Fibroblast of lung (primary cell): ENCODE data around the gene OS9.

Source experiments
- CTCF ChIP-seq, 2 donors: IDR thresholded peaks in 1 of 2; conservative IDR thresholded peaks in 1 of 2; 1 replicate in 1 of 2; 2 replicates in 1 of 2; pipeline ENCODE4 v1.5.1; 2011 to 2012; ENCODE audit warnings: low read length in 2 of 2, control low read depth in 1 of 2, inconsistent platforms in 1 of 2, low read depth in 1 of 2, mild to moderate bottlenecking in 1 of 2
- EZH2 ChIP-seq: IDR thresholded peaks from 2 replicates; pipeline ENCODE4 v1.5.1; 2012; ENCODE audit warnings: low read length, control low read depth, mild to moderate bottlenecking; ENCODE audit errors: missing control alignments

DNA sequence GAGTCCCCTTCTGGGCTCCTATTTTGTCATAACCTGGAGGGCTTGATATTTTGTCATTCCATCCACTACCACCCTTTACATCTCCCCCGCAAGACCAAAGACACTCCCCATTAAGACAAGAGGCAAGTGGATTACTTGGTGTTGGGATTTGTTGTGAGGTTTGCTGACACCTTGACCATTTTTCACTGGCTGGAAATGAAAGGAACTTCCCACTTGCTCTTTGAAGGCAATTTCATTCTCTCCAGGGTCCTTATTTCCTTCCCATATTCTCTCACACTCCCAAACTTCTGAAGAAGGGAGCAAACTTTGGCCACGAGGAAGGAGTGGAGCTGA lies 29.7 kb downstream of the OS9 start:
- TF ChIP-seq CTCF (conservative IDR thresholded peaks at IDR 0.05 in 1 of 2, IDR thresholded peaks at IDR 0.05 in 1 of 2; ENCODE audit: low read depth in 1 of 2, low read length in 2 of 2) (no peak), EZH2 (no peak)
